Stimulated activated CD4-positive, alpha-beta T cell treated with anti-CD3 and anti-CD28 coated beads, Interleukin-12 subunit alpha, Interleukin-12 subunit beta, amount 100 ng/mL, for 24 hours (primary cell): Measurements from ENCODE around the gene ADAMTS12.

Source experiments
- DNase-seq, 2 experiments: peaks; one replicate each; pipeline ENCODE4 v3.0.0-alpha.2; 2020; ENCODE audit warnings: low read depth in 2 of 2

Gene ADAMTS12

DNA sequence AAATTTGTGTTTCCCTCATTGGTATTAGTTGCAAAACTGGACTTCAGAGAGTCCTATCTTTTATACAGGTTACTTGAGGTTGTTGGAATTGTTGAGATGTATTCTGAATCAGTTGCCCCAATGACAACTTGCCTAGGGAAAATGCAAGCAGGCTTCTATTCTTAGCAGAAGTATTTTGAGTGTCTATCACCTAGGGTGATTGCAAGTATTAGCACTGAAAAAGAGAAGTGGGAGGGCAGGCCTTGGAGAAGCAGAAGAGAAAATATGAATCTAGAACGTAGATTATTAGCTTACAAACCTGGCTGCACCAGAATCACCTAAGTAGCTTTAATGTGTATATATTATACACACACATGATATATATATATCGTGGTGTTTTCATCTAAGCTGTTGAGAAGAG, 43.2 kb downstream of the ADAMTS12 start:
- DNase-seq: no peak

DNA sequence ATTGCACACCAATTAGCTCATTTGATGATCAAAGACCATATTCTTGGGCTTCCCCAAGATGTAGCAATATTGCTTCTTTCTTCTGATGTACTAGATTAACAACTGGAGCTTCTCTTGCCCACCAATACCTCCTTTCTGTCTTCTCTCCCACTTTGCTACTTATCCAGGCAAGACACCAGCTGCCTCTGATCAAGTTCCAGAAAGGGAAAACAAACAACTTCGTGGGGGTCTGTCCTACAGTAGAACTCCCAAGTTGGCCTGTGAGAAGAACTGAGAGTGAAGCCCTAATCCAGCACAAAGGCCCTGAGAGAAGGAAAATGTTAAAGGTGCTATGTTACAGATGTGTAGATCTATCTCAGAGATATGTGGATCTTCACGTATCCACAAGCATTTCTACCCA, 44.9 kb downstream of the ADAMTS12 start:
- DNase-seq: no peak

DNA sequence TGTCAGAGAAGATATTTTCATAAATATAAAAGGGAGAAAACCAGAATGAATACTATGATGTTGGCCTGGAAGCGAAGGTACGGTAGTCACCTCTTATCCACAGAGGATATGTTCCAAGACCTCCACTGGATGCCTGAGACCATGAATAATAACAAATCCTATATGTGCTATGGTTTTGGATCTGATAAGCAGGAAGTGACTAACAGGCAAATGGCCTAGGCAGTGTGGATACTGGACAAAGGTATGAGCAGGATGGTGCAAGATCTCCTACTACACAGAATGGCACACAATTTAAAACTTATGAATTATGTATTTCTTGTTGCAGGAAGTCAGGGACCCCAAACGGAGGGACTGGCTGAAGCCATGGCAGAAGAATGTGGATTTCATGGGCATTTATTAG, 48.2 kb downstream of the ADAMTS12 start:
- DNase-seq: no peak

DNA sequence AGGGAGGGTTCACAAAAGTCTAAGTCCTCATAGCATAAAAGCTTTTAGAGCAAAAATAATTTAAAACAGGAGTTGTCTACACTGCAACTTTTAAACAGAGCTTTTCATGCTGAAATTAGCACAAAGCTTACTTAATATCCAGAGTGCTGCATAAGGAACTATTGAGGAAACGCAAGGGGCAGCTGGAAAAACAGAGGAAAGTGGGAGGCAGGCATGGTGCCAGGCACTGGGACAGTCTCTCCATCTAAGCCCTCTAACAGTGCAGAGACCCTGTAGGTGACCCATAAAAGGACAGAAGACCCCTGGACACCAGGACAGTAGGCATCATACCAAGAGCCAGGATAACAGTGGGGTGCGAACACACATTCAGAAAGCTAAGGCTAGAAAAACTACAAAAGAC, 49.3 kb downstream of the ADAMTS12 start:
- no peak for DNase-seq

DNA sequence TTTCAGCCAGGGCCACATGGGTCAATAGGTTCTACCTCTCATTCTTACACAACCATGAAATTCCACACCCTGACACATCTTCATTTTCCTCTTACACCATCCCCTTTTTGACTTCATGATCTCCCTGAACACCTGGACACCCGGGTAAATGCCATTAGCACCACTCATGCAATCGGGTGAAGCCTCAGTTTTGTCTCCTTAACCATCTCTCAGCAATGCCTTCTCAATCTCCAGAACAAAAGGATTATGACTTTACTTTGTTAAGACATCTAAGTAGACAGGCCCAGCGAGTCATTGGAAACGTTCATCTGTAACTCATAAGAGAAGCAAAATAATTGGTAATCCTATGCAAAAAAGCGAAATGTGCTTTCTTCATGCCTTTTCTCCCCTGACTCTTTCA, 49.9 kb downstream of the ADAMTS12 start:
- DNase-seq: no peak

DNA sequence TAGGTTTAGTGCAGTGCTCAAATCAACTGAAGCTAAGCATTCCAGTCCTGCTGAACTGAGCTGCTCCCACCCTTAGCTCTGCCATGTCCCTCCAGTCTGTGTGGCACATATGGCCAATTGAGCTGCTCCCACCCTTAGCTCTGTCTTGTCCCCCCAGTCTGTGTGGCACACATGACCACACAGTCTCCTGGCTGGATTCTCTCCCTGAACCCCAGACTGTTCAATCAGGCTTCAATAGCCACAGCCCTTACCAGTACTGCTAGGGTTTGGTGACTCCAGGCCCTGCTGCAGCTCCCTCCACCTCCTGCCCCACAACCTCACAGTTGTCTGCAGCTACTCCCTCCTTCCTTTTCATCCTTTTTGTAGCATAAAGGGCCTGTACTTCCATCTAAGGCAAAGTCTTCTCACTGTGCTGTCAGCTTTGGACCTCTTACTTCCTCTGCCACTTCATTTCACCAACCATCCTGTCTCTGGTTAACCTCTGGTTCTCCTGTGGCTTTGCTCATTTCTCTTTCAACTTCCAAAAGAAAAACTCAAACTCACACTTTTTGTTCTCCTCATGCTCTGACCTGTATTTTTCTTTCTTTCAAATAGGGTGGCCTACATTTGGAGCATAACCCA, 50.8 kb downstream of the ADAMTS12 start:
- no peak for DNase-seq

DNA sequence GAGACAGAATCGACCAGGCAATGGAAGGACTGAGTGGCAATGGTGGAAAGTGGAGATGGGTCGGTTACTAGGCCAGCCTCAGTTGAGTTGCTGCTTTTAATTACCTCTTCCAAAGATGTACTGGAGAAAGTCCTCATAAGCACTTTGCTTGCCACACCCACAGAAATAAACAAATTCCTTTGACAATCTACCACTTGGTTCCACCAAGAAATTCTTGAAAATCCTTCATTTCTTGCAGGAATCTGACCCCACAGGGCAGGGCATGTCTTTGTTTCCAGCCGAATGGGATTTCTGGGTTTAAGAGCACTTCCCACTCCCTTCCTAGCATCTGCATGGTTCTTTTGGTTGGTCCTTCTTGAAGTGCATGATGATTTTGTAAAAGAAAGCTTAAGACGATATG, 54.5 kb downstream of the ADAMTS12 start:
- no peak for DNase-seq

DNA sequence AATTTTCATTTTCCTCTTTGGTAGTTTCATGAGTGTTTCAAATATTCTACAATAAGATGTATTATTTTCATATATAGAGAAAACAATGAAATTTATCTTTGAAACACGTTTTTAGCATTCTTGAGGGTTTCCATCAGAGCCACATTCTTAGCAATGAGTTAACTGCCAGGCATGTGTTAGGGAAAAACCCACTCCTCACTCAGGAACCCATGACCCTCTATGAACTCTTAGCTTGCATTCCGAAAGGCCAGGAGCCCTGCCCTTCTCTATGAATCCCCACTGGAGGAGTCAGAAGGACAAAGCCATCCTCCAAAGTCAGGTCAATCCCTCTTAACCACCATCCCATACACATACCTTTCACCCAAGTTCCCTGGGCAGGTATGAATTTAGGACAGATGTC, 57.5 kb downstream of the ADAMTS12 start:
- DNase-seq: no peak

DNA sequence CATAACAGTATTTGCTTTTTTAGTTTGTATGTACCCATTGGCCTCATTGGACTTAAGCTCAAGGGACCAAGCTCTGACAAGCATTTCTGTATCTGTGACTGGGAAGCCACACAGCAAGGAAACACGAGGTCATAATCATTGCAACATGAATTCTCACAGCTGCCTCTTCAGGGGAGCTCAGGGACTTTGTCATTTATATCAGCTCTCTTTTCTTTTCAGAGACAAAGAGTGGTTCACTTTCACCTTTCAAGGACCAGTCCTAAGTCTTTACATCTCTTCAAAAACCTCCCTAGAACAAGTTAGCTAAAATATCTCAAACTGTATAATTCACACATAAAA, 58.6 kb downstream of the ADAMTS12 start:
- no peak for DNase-seq

DNA sequence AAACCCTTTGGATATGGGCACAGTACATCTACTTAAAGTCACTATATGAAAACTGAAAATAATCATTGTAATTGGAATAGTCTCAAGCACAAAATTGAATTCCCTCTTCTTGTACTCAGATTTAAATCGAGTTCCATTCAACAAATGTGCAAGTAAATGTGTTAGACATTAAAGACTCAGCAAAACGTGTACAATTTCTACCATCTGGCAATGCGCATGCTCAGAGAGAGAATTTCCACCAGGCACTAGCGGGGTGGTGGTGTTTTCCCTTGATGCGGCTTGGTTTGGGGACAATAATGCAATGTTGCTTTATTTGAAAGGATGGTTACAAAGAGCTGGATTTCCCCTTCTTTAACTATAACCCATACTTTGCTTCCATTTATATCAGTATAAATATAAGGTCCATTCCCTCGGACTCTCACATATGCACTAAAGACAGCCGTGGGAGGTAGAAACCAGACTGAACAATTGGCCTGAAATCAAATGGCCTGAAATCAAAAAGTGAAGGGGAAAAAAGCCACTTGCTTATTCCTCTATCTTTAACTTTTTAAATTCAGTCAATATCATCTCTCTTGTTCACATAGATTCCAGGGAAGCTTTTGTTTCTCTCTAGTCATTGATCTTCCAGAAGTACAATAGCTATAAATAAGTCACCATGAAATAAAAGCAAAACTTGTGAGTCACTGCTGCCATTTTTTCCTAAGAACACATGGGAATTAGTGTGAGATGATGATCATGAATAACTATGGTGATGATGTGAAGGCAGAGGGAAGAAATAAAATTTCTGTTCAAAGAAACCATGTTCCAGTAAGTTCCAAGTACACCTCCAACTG, 59.2 kb downstream of the ADAMTS12 start:
- no peak for DNase-seq

DNA sequence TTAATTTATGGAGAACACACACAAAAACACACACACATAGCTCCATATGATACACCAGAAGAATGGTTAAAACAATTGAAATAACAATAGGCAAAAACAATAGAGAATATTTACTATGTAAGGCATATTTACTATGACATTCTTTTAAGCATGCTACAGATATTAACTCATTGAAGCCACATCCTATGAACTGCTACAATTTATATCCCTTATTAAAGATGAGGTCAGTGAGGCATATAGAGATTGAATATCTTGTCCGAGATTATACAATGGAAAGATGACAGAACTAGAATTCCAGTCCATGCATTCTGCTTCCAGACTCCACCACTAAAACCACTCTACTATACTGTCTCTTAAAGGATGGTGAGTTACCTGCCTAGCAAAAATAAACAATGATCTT, 60.7 kb downstream of the ADAMTS12 start:
- no peak for DNase-seq

DNA sequence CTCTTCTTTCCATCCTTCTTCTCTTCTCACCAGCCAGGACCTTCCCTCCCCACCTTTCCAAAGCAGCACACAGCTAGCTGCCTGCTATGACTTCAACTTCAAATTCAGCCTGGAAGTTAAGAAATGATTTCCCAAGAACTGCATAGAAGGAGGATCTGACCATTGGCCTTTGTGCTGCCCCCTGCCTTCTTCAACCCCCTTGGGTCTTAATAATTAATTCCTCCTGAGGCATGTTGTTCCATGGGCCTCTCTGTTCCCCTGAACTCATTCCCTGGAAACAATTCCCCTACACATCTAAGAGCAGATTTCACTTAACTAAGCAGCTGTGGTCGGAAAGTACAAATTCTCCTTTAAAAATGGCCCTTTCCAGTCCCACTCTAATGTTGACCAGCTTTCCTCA, 62.4 kb downstream of the ADAMTS12 start:
- no peak for DNase-seq

DNA sequence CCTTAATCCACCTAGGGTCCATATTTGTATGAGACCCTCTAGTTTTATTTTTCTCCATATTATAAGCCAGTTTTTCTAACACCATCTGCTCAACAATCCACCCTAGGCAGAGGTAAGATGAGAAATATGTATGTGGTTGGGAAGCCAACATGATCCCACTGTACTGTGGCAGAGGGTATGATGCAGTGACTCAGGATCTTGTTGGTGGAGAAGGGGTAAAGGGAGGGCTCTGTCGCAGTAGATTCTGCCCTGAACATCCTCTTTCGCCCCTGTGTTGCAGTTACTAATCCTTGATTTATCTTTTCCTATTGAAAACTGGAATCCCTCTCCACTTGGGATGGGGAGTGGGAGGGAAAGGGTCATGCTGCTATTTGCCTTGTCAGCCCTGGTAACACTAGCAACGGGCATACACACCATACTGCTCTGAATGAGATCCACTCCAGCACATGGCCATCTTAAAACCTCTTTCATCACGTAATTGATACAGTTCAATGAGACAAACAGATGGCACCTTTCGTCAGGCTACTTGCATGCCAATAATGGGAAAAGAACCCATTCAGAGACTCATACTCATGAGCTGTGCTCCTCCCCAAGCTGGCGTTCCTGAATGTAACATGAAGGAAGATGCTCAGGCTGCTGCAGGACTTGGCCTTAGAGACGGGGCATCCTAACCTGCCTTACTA, 63.0 kb downstream of the ADAMTS12 start:
- DNase-seq: no peak

DNA sequence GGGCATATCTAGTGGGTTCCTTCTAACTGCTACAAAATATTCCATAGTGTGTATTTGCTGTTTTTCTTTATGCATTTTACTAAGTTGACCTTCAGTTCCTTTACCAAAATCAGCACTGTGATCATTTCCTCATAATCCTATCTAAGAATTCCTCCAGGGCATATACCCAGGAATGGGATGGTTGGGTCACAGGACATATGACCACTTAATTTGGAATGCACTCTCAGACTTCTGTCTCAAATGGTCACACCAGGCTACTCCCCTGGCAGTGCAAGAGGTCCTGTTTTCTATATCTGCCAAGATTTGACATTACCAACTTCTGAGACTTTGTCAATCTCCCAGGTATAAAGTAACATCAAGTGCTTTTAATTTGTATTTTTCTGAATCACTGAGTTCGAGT, 63.9 kb downstream of the ADAMTS12 start:
- DNase-seq: no peak

DNA sequence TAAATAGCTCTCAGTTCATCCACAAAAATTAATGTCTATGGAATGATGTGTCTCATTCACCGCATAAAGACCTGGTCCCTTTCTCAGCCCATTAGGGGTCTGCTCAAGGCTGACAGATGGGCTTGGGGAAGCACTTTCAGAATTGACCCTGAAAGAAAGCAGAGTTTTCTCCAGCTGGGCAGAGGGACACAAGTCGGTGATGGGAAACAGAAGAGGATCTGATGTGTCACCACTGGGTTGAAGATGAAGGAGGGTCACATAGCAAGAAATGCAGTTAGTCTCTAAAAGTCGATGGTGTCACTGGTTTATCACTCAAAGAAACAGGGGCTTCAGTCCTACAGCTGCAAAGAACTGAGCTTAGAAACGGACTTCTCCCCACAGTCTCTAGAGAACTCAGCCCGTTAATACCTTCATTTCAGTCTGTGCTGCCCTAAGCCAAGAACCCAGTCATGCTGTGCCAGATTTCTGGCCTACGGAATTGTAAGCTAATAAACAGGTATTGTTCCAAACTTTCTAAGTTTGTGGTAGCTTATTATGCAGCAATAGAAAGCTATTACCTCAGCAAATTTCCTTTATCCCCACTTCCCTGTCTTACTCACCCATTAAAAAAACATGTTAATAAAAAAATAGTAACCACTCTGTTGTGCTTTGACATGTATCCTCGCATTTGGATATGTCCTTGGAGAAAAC, 64.6 kb downstream of the ADAMTS12 start:
- no peak for DNase-seq

DNA sequence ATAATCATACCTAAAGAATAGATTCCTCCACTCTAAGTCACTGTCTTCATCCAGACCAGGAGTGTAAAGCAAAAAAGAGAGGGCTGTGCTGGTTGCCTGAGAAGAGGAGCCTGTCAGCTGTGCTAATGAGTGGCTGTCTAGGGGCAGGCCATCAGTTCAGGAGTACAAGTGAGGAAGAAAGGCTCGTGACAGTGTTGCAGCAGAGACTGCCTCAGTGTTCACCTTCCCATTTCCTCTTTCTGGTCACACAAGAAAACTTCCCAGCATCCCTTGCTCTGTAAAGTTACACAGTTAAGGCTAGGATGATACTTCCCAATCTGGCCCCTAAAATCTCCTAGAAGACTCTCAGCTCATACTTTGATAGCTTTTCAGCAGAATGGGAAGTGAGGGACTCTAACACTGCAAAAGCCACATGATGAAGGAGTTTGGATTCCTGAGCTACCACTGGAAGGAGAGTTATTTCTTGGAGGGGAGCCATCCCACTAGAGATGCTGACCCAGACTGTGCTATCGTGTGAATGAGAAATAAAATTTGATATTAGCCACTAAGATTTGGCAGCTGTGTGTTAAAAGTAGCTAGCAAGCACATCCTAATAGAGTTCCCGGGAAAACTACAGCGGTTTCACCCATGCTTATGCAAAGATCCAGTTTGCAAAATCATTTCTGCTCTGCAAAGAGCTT, 67.1 kb downstream of the ADAMTS12 start:
- no peak for DNase-seq

DNA sequence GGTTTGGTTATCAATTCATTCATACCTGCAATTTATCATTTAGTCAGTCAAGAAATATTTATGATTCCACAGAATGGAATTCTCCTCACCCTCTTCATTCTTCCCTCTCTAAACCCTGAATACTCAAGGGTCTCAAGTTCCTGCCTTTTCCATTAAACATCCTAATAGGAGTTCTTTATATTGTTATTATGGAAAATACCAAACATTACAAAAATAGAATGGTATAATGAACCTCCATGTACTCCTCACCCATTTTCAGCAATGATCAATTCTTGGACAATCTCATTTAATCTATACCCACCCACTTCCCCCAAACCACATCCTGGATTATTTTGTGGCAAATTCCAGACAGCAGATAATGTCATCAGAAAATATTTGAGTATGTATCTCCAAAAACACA, 74.5 kb downstream of the ADAMTS12 start:
- DNase-seq: no peak

DNA sequence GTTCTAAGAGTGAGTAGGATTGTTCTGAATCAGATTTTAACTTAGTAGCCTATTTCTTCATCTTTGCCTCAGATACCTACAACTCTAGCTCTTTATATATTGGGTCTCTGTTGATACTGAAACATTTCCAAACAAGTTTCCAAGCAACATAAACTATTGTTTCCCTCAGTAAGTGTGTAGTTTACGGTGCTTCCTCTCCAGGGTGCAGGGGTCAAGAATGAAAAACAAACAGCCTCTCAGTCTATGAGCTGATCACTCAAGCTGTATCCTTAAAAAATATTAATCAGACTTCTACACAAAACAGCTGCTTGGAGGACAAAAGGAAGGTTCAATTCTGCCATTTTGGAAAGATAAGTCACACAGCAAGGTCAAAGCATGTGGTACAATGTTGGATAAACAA, 75.0 kb downstream of the ADAMTS12 start:
- no peak for DNase-seq

DNA sequence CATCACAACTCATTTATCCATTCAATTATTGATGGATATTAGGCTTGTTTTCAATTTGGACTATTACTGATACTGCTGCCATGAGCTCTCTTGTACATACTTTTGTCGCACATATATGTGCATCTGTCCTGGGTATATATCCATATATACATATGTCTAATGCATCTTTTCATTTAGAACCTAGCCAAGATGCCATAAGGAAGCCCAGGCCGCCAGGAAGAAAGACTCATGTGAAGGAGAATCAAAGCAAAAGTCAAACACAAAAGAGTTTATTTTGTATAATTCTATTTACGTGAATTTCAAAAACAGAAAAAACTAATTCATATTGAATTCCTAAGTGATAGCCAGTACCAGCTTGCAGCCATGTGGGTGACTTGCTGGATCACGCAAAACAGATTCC, 79.0 kb downstream of the ADAMTS12 start:
- no peak for DNase-seq

DNA sequence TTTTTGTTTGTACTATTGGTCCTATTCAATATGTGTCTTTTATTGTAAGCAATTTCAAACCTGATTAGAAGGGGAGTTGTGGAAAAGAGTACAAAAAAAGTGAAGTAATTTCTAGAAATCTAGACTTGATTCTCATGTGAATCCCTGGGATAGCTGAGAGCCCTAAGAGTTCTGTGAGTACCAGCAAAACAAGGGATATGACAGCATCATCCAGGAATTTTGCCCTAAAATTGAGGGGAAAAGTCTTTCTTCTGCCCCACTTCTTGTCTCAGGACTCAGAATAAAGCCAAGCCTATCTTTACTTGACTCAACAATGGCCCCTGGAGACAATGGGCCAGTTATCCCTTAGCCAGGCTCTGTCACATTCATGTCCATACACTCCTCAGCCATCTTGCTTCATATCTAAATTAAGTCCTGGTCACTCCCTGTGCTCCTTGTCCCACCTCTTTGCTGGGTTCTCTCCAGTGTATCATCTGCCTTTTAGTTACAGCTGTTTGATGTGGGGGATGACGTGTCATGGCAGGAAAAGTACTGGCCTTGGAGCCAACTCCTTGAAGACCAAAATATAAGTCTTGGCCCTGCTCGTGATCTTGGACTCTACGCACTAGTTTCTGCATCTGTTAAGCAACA, 81.2 kb downstream of the ADAMTS12 start:
- DNase-seq: no peak

DNA sequence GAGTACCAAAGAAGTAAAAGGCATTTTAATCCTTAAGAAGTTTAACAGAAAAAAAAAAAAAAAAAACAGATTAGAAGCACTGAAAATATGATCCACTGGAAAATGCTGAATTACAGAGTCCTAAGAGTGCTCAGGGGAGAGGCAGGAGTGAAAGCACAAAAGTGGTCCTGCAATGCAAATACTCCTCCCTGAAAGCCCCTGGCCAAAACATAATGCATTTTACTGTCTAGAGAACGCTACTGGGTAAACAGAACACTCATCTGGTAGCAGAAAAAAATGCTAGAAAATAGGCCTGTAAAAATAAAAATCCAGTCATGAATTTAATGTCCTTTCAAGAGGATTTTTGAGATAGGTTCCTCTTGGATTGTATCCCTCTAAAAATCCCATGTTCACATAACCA, 81.9 kb downstream of the ADAMTS12 start:
- no peak for DNase-seq

DNA sequence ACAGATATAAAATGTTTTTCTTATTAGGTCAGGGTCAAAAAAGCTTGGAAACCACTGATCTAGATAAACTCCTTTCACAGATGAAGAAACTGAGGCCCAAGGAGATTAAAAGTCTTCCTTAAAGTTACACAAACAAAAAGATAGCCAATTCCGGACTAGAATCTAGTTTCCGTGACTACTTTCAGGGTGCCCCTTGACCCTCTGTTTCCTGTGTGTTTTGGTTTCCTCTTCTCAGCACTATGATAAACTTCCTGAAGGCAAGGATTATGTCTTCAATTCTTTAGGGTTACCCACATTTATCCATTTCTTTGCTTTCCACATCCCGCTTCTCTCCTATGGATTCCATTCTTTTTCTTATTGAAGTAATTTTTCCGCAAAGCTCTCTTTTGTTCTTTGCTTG, 83.1 kb downstream of the ADAMTS12 start:
- DNase-seq: no peak
